Esophagus squamous epithelium (tissue), 5 donors: ENCODE data around the gene NRXN3. TPM values are rescaled to one million over a fixed set of nuclear protein-coding genes. Genes with fewer than 3 reads are reported as not detected.
A peak's percentile ranks its signal among the peaks of the same experiment; 100 is the strongest.

ENCODE experiments used
- DNase-seq: peaks from one replicate; lab custom pipeline; 2025; lab: John Stamatoyannopoulos, UW
- H3K27ac ChIP-seq, 4 donors: fragments of 200-600 bp; sonication (generic); one replicate each; pipeline ENCODE4 v1.5.1; 2016 to 2019; ENCODE audit warnings: mild to moderate bottlenecking in 1 of 4
- H3K27me3 ChIP-seq, 4 donors: fragments of 200-600 bp; sonication (generic); 1 replicate in 3 of 4; 2 replicates in 1 of 4; pipeline versions ENCODE4 v1.5.1 to v1.6.0; 2017 to 2021; ENCODE audit warnings: antibody characterized with exemption in 1 of 4
- H3K36me3 ChIP-seq, 3 donors: fragments of 200-600 bp; sonication (generic); one replicate each; pipeline ENCODE4 v1.5.1; 2016 to 2019
- H3K4me1 ChIP-seq, 3 donors: fragments of 200-600 bp; sonication (generic); one replicate each; pipeline ENCODE4 v1.5.1; 2017 to 2019
- H3K4me3 ChIP-seq, 4 donors: fragments of 200-600 bp; sonication (generic); 1 replicate in 3 of 4; 2 replicates in 1 of 4; pipeline ENCODE4 v1.5.1; 2016 to 2019; ENCODE audit warnings: mild to moderate bottlenecking in 2 of 4, moderate library complexity in 1 of 4
- H3K9me3 ChIP-seq, 3 donors: fragments of 200-600 bp; sonication (generic); one replicate each; pipeline ENCODE4 v1.5.1; 2016 to 2019
- CTCF ChIP-seq, 6 experiments: fragments of 450-650 bp in 4 of 6; fragments of 200-600 bp in 2 of 6; sonication (generic) in 2 of 6; IDR thresholded peaks; one replicate each; pipeline ENCODE4 v1.5.1; 2016 to 2019; ENCODE audit warnings: antibody characterized with exemption in 6 of 6, mild to moderate bottlenecking in 4 of 6, moderate library complexity in 4 of 6
- POLR2A ChIP-seq, 4 donors: fragments of 450-650 bp; IDR thresholded peaks; one replicate each; pipeline ENCODE4 v1.6.1; 2017; ENCODE audit warnings: antibody characterized with exemption in 4 of 4, mild to moderate bottlenecking in 4 of 4, moderate library complexity in 3 of 4
- WGBS, 2 donors: methylation state at CpG; one replicate each; pipeline ENCODE4 v1.1.5; 2018; 5-methylcytosine and 5-hydroxymethylcytosine counted together
- intact Hi-C: fragments of 100-400 bp; cut with DNase I; formaldehyde crosslinking; loops from one replicate; pipeline ENCODE4 v1.15.0; 2022
- total RNA-seq, 4 donors: library from RNA; depleted of rRNA; stranded (reverse); fragments of >200 nt; gene quantifications; one replicate each; pipeline ENCODE4 v1.1.0, GENCODE V29; 2016
- donor health status: DM: yes; HTN: yes; CAD: no.

Gene NRXN3
- total RNA-seq, 4 donors from 2014 or later, result 0.30 to 15.8 (median 1.5) TPM

- no peaks in the 10 kb centered on the region for H3K36me3 ChIP-seq
- H3K4me3 ChIP-seq, result no peak overlapping the region
- no peak for DNase-seq
- no peak for TF ChIP-seq CTCF (IDR thresholded peaks at IDR 0.05)
- no peak for TF ChIP-seq POLR2A (IDR thresholded peaks at IDR 0.05)
- H3K27me3 ChIP-seq, result peaks cover 0 to 3% (median 0%) of the 10 kb centered on the region in 4 donors
- no peaks in the 10 kb centered on the region for H3K9me3 ChIP-seq
- H3K27ac ChIP-seq, result no peak overlapping the region
- intact Hi-C loops, result no loop called here
- no peaks in the 10 kb centered on the region for H3K4me1 ChIP-seq
- 73 to 75% methylated on average over 3 of the region's 3 CpGs for WGBS, 2 donors
These were observed 275.1 kb downstream of the NRXN3 start for GRCh38 chr14:78445275-78445674.

- no peaks in the 10 kb centered on the region for H3K4me1 ChIP-seq
- H3K27me3 ChIP-seq, result peaks cover 0 to 3% (median 0%) of the 10 kb centered on the region in 4 donors
- WGBS, 2 donors, result 13 to 21% methylated on average over 3 of the region's 3 CpGs
- no peak for TF ChIP-seq POLR2A (IDR thresholded peaks at IDR 0.05)
- H3K4me3 ChIP-seq, result no peak overlapping the region
- H3K27ac ChIP-seq, result no peak overlapping the region
- no peaks in the 10 kb centered on the region for H3K36me3 ChIP-seq
- intact Hi-C loops, result no loop called here
- H3K9me3 ChIP-seq, result no peaks in the 10 kb centered on the region
- no peak for DNase-seq
These were observed 276.6 kb downstream of the NRXN3 start for GRCh38 chr14:78446807-78447206.

- H3K4me1 ChIP-seq, result no peaks in the 10 kb centered on the region
- H3K36me3 ChIP-seq, result no peaks in the 10 kb centered on the region
- intact Hi-C loops, result no loop called here
- H3K9me3 ChIP-seq, result no peaks in the 10 kb centered on the region
- no peak overlapping the region for H3K27ac ChIP-seq
- no peak for DNase-seq
- H3K27me3 ChIP-seq, result peaks cover 0 to 3% (median 0%) of the 10 kb centered on the region in 4 donors
- WGBS, 2 donors, result 42% methylated on average over 13 of the region's 13 CpGs
- no peak overlapping the region for H3K4me3 ChIP-seq
- TF ChIP-seq POLR2A (IDR thresholded peaks at IDR 0.05), result no peak
- peak in 5 of 6 experiments; percentile 17 to 53 (median 42) for TF ChIP-seq CTCF (IDR thresholded peaks at IDR 0.05)
These were observed 278.3 kb downstream of the NRXN3 start for GRCh38 chr14:78448164-78449094.

- no peaks in the 10 kb centered on the region for H3K4me1 ChIP-seq
- 69 to 72% methylated on average over 6 of the region's 6 CpGs for WGBS, 2 donors
- H3K36me3 ChIP-seq, result no peaks in the 10 kb centered on the region
- DNase-seq, result no peak
- TF ChIP-seq CTCF (IDR thresholded peaks at IDR 0.05) (no peak), POLR2A (IDR thresholded peaks at IDR 0.05) (no peak)
- no peak overlapping the region for H3K4me3 ChIP-seq
- H3K27me3 ChIP-seq, result peaks cover 0 to 3% (median 0%) of the 10 kb centered on the region in 4 donors
- H3K9me3 ChIP-seq, result no peaks in the 10 kb centered on the region
- intact Hi-C loops, result no loop called here
- H3K27ac ChIP-seq, result no peak overlapping the region
These were observed 280.6 kb downstream of the NRXN3 start for GRCh38 chr14:78450669-78451318.

GRCh38 chr14:78451319-78451695 lies 281.1 kb downstream of the NRXN3 start:
- 49 to 61% methylated on average over 2 of the region's 2 CpGs for WGBS, 2 donors
- intact Hi-C loops, result no loop called here

More at GRCh38 chr14:78451319-78451695, 281.1 kb downstream of the NRXN3 start:
- Histone ChIP-seq H3K36me3 (no peaks in the 10 kb centered on the region), H3K4me1 (no peaks in the 10 kb centered on the region), H3K27me3 (peaks cover 0 to 3% (median 0%) of the 10 kb centered on the region in 4 donors), H3K27ac (no peak overlapping the region), H3K9me3 (no peaks in the 10 kb centered on the region), H3K4me3 (no peak overlapping the region)
- TF ChIP-seq POLR2A (IDR thresholded peaks at IDR 0.05), result no peak
- TF ChIP-seq CTCF (IDR thresholded peaks at IDR 0.05), result no peak
- DNase-seq, result no peak
